ENCODE measurements around the gene DOCK10.

GRCh38 chr2:224932522-224932921 lies 109.7 kb downstream of the DOCK10 start:
- TF ChIP-seq CTCF (conservative IDR thresholded peaks at IDR 0.05) (no peak), EZH2 (IDR thresholded peaks at IDR 0.05; ENCODE audit: low read depth) (no peak)

Data from PC-9 (cell line).